Measurements from ENCODE around the gene ZNF8.

- TF ChIP-seq CTCF (IDR thresholded peaks at IDR 0.05) (no peak), EZH2 (IDR thresholded peaks at IDR 0.05; ENCODE audit: borderline replicate concordance, insufficient read depth, low read depth, low read length, poor library complexity, severe bottlenecking) (no peak)
Measured at GRCh38 chr19:58328999-58329398, 50.2 kb downstream of the ZNF8 start.
